K562 (cell line): ENCODE results near the gene PIK3R4. TPM values are rescaled to one million over a fixed set of nuclear protein-coding genes. Genes with fewer than 3 reads are reported as not detected.

Experiments used
- ATAC-seq: fragments of 200-7000 bp; cut with Tn5 transposase; 3 replicates; pipeline ENCODE4 v1.9.1; 2020; ENCODE audit warnings: moderate library complexity
- BruUV-seq: library from RNA; stranded (reverse); fragments of 400-500 nt; replicated peaks from 2 replicates; lab custom pipeline; 2021; lab: Mats Ljungman, UMichigan
- CTCF ChIA-PET: fragments of 300-600 bp; formaldehyde crosslinking; extraction: SDS; loops from one replicate; lab custom pipeline; 2021; ENCODE audit warnings: low intra/inter-chr PET ratio; lab: Yijun Ruan, JAX
- POLR2A ChIA-PET: fragments of 300-600, 350-650 bp; sonication (Branson Sonifier 250); formaldehyde crosslinking; extraction: SDS; loops from one replicate; lab custom pipeline; 2021; ENCODE audit warnings: antibody characterized with exemption, inconsistent platforms; lab: Yijun Ruan, JAX
- DNase-seq, 4 experiments: peaks; one replicate each; pipeline versions ENCODE4 v3.0.0 to v3.0.0-alpha.2; 2011 to 2018; ENCODE audit warnings: low spot score in 3 of 4, mixed read lengths in 3 of 4; ENCODE audit errors: extremely low read depth in 1 of 4
- FAIRE-seq: peaks from 2 replicates; lab custom pipeline; 2011; peaks lifted over from hg19 to GRCh38; lab: Jason Lieb, UNC
- H2AFZ ChIP-seq: 2 replicates; pipeline ENCODE4 v1.6.0; 2011; ENCODE audit warnings: low read depth, low read length, control low read depth, inconsistent platforms
- H3K27ac ChIP-seq: fragments of 200-600 bp; 3 replicates; pipeline ENCODE4 v1.8.0; 2011; ENCODE audit warnings: low read depth, mild to moderate bottlenecking, control low read depth, inconsistent platforms, low read length, moderate library complexity, mixed read lengths; ENCODE audit errors: extremely low read depth
- H3K27me3 ChIP-seq, 2 experiments: fragments of 300-600 bp in 1 of 2; 2 replicates in 1 of 2; 3 replicates in 1 of 2; pipeline versions ENCODE4 v1.6.0 to v1.8.0; 2011; ENCODE audit warnings: inconsistent platforms in 2 of 2, low read length in 2 of 2, mild to moderate bottlenecking in 1 of 2, mixed read lengths in 1 of 2, moderate library complexity in 1 of 2; ENCODE audit not compliant: control insufficient read depth in 2 of 2, insufficient read depth in 2 of 2
- H3K36me3 ChIP-seq: fragments of 300-600 bp; 3 replicates; pipeline ENCODE4 v1.8.0; 2011; ENCODE audit warnings: mild to moderate bottlenecking, low read length, inconsistent platforms; ENCODE audit not compliant: control insufficient read depth, insufficient read depth
- H3K4me1 ChIP-seq, 2 experiments: fragments of 200-600 bp in 1 of 2; replicated peaks in 1 of 2; 2 replicates in 1 of 2; 3 replicates in 1 of 2; pipeline versions ENCODE4 v1.5.1 to v1.8.0; 2011; ENCODE audit warnings: inconsistent platforms in 2 of 2, low read length in 2 of 2, mild to moderate bottlenecking in 1 of 2, mixed read lengths in 1 of 2, moderate library complexity in 1 of 2; ENCODE audit not compliant: control insufficient read depth in 2 of 2, insufficient read depth in 2 of 2
- H3K4me2 ChIP-seq: 2 replicates; pipeline ENCODE4 v1.6.1; 2011; ENCODE audit warnings: low read length, control low read depth, inconsistent platforms, mixed read lengths; ENCODE audit not compliant: insufficient read depth
- H3K4me3 ChIP-seq: fragments of 200-600 bp; sonication (generic), shearing (Covaris generic); 2 replicates; pipeline ENCODE4 v1.5.1; 2016; ENCODE audit warnings: control low read depth, inconsistent platforms
- H3K79me2 ChIP-seq: fragments of 200-600 bp; 3 replicates; pipeline ENCODE4 v1.8.0; 2011; ENCODE audit warnings: low read length, inconsistent platforms; ENCODE audit not compliant: control insufficient read depth, insufficient read depth
- H3K9ac ChIP-seq, 2 experiments: 2 replicates each; pipeline versions ENCODE4 v1.6.0 to v1.6.1; 2011; ENCODE audit warnings: low read depth in 2 of 2, low read length in 2 of 2, control low read depth in 1 of 2, inconsistent platforms in 1 of 2, mild to moderate bottlenecking in 1 of 2, mixed read lengths in 1 of 2; ENCODE audit not compliant: insufficient read depth in 1 of 2
- H3K9me1 ChIP-seq: one replicate; pipeline ENCODE4 v1.6.0; 2011; ENCODE audit warnings: inconsistent platforms, mild to moderate bottlenecking, low read length, moderate library complexity; ENCODE audit not compliant: control insufficient read depth, insufficient read depth
- H3K9me3 ChIP-seq: replicated peaks from 2 replicates; pipeline ENCODE4 v1.5.1; 2011; ENCODE audit warnings: low read depth, low read length, inconsistent platforms; ENCODE audit not compliant: control insufficient read depth, insufficient read depth
- H4K20me1 ChIP-seq: replicated peaks from 2 replicates; pipeline ENCODE4 v1.6.1; 2011; ENCODE audit warnings: low read length, inconsistent platforms, mixed read lengths; ENCODE audit not compliant: control insufficient read depth, insufficient read depth
- EGR1 ChIP-seq: fragments of 450-650 bp; conservative IDR thresholded peaks from 2 replicates; pipeline ENCODE4 v1.6.1; 2017; ENCODE audit warnings: mild to moderate bottlenecking
- HIVEP1 ChIP-seq: fragments of 250-450 bp; sonication (Bioruptor Pico); IDR thresholded peaks from 2 replicates; pipeline ENCODE4 v1.4.0; 2020; ENCODE audit warnings: mild to moderate bottlenecking
- JUN ChIP-seq, 2 experiments: sonication (generic) in 1 of 2; formaldehyde crosslinking in 1 of 2; IDR thresholded peaks; 2 replicates each; pipeline versions ENCODE4 v1.6.1 to v1.8.0; 2012 to 2022; ENCODE audit warnings: borderline replicate concordance in 2 of 2, mild to moderate bottlenecking in 2 of 2, improper control_type of control experiment in 1 of 2, low read depth in 1 of 2, low read length in 1 of 2, missing genetic modification reagents in 1 of 2
- KAT8 ChIP-seq: fragments of 450-650 bp; IDR thresholded peaks from 2 replicates; pipeline ENCODE4 v1.6.1; 2016; ENCODE audit warnings: low read depth, mild to moderate bottlenecking
- LCOR ChIP-seq: sonication (generic); formaldehyde crosslinking; IDR thresholded peaks from 2 replicates; pipeline ENCODE4 v1.8.0; 2022; ENCODE audit warnings: mild to moderate bottlenecking, missing genetic modification reagents
- NR3C1 ChIP-seq: sonication (generic); formaldehyde crosslinking; IDR thresholded peaks from 2 replicates; pipeline ENCODE4 v1.8.1; 2022; ENCODE audit warnings: missing genetic modification reagents
- NR4A1 ChIP-seq, 2 experiments: fragments of 250-450 bp in 1 of 2; fragments of 450-650 bp in 1 of 2; sonication (Bioruptor Pico) in 1 of 2; IDR thresholded peaks; 2 replicates each; pipeline versions ENCODE4 v1.4.0 to v1.6.1; 2016 to 2020; ENCODE audit warnings: mild to moderate bottlenecking in 2 of 2, missing compliant biosample characterization in 1 of 2, missing genetic modification characterization in 1 of 2, moderate library complexity in 1 of 2
- POLR2G ChIP-seq: fragments of 200-400 bp; formaldehyde crosslinking; IDR thresholded peaks from 2 replicates; pipeline ENCODE4 v1.6.1; 2017; ENCODE audit warnings: low read depth, mild to moderate bottlenecking, antibody characterized with exemption, low read length, moderate library complexity
- TEAD2 ChIP-seq: fragments of 450-650 bp; IDR thresholded peaks from 2 replicates; pipeline ENCODE4 v1.6.1; 2016; ENCODE audit warnings: missing genetic modification characterization, control low read depth, missing compliant biosample characterization
- TGIF2 ChIP-seq: sonication (generic); formaldehyde crosslinking; IDR thresholded peaks from 2 replicates; pipeline ENCODE4 v1.8.1; 2022; ENCODE audit warnings: mild to moderate bottlenecking, missing genetic modification reagents, moderate library complexity
- WGBS: fragments of 100-300 bp; shearing (Covaris generic); methylation state at CpG from one replicate; pipeline ENCODE4 v1.1.6; 2016; ENCODE audit warnings: low coverage, mixed read lengths; ENCODE audit not compliant: insufficient coverage; ENCODE audit errors: missing lambda C conversion rate; 5-methylcytosine and 5-hydroxymethylcytosine counted together
- in situ Hi-C: fragments of 300-500 bp; cut with MboI; formaldehyde crosslinking; loops from 4 replicates; pipeline ENCODE4 v1.15.0; 2018; ENCODE audit warnings: inconsistent platforms, mixed read lengths
- intact Hi-C: fragments of 100-400 bp; cut with micrococcal nuclease; formaldehyde crosslinking; loops from 2 replicates; pipeline ENCODE4 v1.14.2; 2022
- polyA plus RNA-seq, 8 experiments: library from polyadenylated mRNA; depleted of rRNA in 4 of 8; stranded (reverse) in 5 of 8; unstranded in 3 of 8; fragments of >200 nt; fragmentation: Nextera tagmentation in 2 of 8; fragmentation: Illumina TruSeq in 1 of 8; extraction: Ambion mirVana in 2 of 8; extraction: Trizol in 1 of 8; gene quantifications; 2 replicates each; pipeline versions ENCODE4 v1.2.1 to v1.2.3, GENCODE V29; 2011 to 2014; ENCODE audit warnings: inconsistent platforms in 1 of 8, missing spikeins in 1 of 8
- total RNA-seq, 7 experiments: library from RNA; depleted of rRNA in 6 of 7; stranded (reverse); fragments of >200 nt in 6 of 7; fragmentation: Illumina TruSeq in 2 of 7; extraction: Trizol in 2 of 7; gene quantifications; 2 replicates each; pipeline versions ENCODE4 v1.2.1 to v1.2.3, GENCODE V29; 2011 to 2021; ENCODE audit warnings: low replicate concordance in 1 of 7
- TF ChIP-seq, protein P1 (sequence below): sonication (generic); formaldehyde crosslinking; IDR thresholded peaks from 2 replicates; pipeline ENCODE4 v1.8.1; 2023; ENCODE audit warnings: mild to moderate bottlenecking, missing genetic modification reagents, moderate library complexity
- TF ChIP-seq, protein P2 (sequence below), 2 experiments: fragments of 450-650 bp; formaldehyde crosslinking in 1 of 2; IDR thresholded peaks; 2 replicates each; pipeline versions ENCODE4 v1.4.0 to v1.6.1; 2014 to 2020; ENCODE audit warnings: mild to moderate bottlenecking in 2 of 2, borderline replicate concordance in 1 of 2, low read depth in 1 of 2

PIK3R4 gene
- total and polyA plus RNA-seq, 9 of the 15 experiments (the other 6 are each of a cell fraction or from before 2014, with no cell fraction given) = 20.6 to 45.8 (median 26.0) TPM

DNA sequence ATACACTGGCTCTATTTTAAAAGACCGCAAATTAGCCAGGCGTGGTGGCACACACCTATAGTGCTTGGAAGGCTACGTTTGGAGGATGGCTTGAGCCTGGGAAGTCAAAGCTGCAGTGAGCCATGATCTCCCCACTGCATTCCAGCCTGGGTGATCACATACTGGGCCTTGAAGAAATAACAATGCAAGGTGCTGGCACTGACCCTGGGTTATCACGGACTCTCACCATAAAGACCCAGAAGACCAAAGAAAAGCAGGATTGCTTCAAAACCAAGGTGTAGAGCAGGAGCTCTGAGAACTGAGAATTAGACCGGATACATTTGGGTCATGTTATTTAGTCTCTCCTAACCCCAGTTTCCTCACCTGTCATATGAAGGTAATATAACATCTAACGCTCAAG is 14.8 kb downstream of the PIK3R4 start:
- DNase-seq (no peak), ATAC-seq (no peak)

More for the DNA sequence above, 14.8 kb downstream of the PIK3R4 start:
- Histone ChIP-seq H3K79me2 (0 out of 3 replicates have a peak, but pooled peaks cover 3% of the 10 kb centered on the region), H3K27ac (no peak overlapping the region), H4K20me1 (no peaks in the 10 kb centered on the region), H3K36me3 (peaks cover 66% of the 10 kb centered on the region), H3K9me1 (no peaks in the 10 kb centered on the region), H3K27me3 (no peaks in the 10 kb centered on the region), H2AFZ (no peak overlapping the region), H3K4me1 (no peaks in the 10 kb centered on the region), H3K9me3 (peaks cover under 1% of the 10 kb centered on the region; the same call in 1 of the 2 replicates), H3K4me2 (no peak overlapping the region), H3K4me3 (no peak overlapping the region), H3K9ac (no peak overlapping the region)
- 92% methylated on average over 5 of the region's 6 CpGs for WGBS
- no peak for TF ChIP-seq NR3C1 (CRISPR knock-in tag)
- TF ChIP-seq TEAD2 (tag) = no peak
- no peak for TF ChIP-seq KAT8
- TF ChIP-seq EGR1 = no peak
- TF ChIP-seq, protein P1, sequence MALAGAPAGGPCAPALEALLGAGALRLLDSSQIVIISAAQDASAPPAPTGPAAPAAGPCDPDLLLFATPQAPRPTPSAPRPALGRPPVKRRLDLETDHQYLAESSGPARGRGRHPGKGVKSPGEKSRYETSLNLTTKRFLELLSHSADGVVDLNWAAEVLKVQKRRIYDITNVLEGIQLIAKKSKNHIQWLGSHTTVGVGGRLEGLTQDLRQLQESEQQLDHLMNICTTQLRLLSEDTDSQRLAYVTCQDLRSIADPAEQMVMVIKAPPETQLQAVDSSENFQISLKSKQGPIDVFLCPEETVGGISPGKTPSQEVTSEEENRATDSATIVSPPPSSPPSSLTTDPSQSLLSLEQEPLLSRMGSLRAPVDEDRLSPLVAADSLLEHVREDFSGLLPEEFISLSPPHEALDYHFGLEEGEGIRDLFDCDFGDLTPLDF (CRISPR knock-in tag) = no peak
- TF ChIP-seq LCOR (CRISPR knock-in tag) = no peak
- no peak for TF ChIP-seq POLR2G
- no peak for TF ChIP-seq TGIF2
- TF ChIP-seq HIVEP1 = no peak
- TF ChIP-seq, protein P2, sequence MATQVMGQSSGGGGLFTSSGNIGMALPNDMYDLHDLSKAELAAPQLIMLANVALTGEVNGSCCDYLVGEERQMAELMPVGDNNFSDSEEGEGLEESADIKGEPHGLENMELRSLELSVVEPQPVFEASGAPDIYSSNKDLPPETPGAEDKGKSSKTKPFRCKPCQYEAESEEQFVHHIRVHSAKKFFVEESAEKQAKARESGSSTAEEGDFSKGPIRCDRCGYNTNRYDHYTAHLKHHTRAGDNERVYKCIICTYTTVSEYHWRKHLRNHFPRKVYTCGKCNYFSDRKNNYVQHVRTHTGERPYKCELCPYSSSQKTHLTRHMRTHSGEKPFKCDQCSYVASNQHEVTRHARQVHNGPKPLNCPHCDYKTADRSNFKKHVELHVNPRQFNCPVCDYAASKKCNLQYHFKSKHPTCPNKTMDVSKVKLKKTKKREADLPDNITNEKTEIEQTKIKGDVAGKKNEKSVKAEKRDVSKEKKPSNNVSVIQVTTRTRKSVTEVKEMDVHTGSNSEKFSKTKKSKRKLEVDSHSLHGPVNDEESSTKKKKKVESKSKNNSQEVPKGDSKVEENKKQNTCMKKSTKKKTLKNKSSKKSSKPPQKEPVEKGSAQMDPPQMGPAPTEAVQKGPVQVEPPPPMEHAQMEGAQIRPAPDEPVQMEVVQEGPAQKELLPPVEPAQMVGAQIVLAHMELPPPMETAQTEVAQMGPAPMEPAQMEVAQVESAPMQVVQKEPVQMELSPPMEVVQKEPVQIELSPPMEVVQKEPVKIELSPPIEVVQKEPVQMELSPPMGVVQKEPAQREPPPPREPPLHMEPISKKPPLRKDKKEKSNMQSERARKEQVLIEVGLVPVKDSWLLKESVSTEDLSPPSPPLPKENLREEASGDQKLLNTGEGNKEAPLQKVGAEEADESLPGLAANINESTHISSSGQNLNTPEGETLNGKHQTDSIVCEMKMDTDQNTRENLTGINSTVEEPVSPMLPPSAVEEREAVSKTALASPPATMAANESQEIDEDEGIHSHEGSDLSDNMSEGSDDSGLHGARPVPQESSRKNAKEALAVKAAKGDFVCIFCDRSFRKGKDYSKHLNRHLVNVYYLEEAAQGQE (IDR thresholded peaks at IDR 0.05; ENCODE audit: borderline replicate concordance) = no peak
- TF ChIP-seq, protein P2 (CRISPR knock-in tag; IDR thresholded peaks at IDR 0.05; ENCODE audit: low read depth) = no peak
- no peak for TF ChIP-seq NR4A1 (CRISPR knock-in tag; IDR thresholded peaks at IDR 0.05)
- no peak for TF ChIP-seq NR4A1 (tag; IDR thresholded peaks at IDR 0.05)
- TF ChIP-seq JUN (IDR thresholded peaks at IDR 0.05; ENCODE audit: borderline replicate concordance, low read depth, low read length) = no peak
- no peak for TF ChIP-seq JUN (CRISPR knock-in tag; IDR thresholded peaks at IDR 0.05; ENCODE audit: borderline replicate concordance)
- no peak for FAIRE-seq
- ChIA-PET CTCF (no interaction called here), POLR2A (interaction anchor here (0.5 kb wide), 1 partner anchor 114 kb away, joined by 3 read pairs; no protein-coding TSS in a partner anchor)
- BruUV-seq = no TSS peak
- intact Hi-C loops = no loop called here
- in situ Hi-C loops = no loop called here
